GM18498 (cell line): Measurements from ENCODE around the gene CNPY1.
A peak's percentile ranks its signal among the peaks of the same experiment; 100 is the strongest.
"Not testable (repeated sequence)": the region's sequence is repeated elsewhere in the genome, so short reads cannot be mapped to it uniquely, and the experiment has no call there.

Experiments
- ATAC-seq: cut with Tn5 transposase; IDR thresholded peaks from one replicate; pipeline ENCODE4 v1.9.1; 2021; ENCODE audit warnings: mild to moderate bottlenecking, moderate library complexity; ENCODE audit not compliant: unreplicated experiment

Gene CNPY1

GRCh38 chr7:155546449-155546848 is at the start of gene CNPY1:
Gene CNPY1, minus strand, starts transcription at chr7:155546559. Its CDS starts 630 bp downstream, at chr7:155545929.
- not testable (repeated sequence) for ATAC-seq

GRCh38 chr7:155594961-155595366 is 48.6 kb upstream of the CNPY1 start:
- no peak for ATAC-seq

- ATAC-seq = no peak
Measured at GRCh38 chr7:155594163-155594732, 47.9 kb upstream of the CNPY1 start.

GRCh38 chr7:155593461-155594162 is 47.3 kb upstream of the CNPY1 start:
- no peak for ATAC-seq

GRCh38 chr7:155591055-155591775 is 44.9 kb upstream of the CNPY1 start:
- ATAC-seq = no peak

- peak; percentile 77 for ATAC-seq
Measured at GRCh38 chr7:155590215-155591018, 44.1 kb upstream of the CNPY1 start.

GRCh38 chr7:155589001-155589980 is 42.9 kb upstream of the CNPY1 start:
- no peak for ATAC-seq

GRCh38 chr7:155588468-155588998 is 42.2 kb upstream of the CNPY1 start:
- no peak for ATAC-seq

- no peak for ATAC-seq
Measured at GRCh38 chr7:155587486-155587885, 41.1 kb upstream of the CNPY1 start.

- no peak for ATAC-seq
Measured at GRCh38 chr7:155586843-155587440, 40.6 kb upstream of the CNPY1 start.

- no peak for ATAC-seq
Measured at GRCh38 chr7:155585951-155586350, 39.6 kb upstream of the CNPY1 start.

GRCh38 chr7:155585532-155585895 is 39.2 kb upstream of the CNPY1 start:
- no peak for ATAC-seq

GRCh38 chr7:155584763-155585531 is 38.6 kb upstream of the CNPY1 start:
- no peak for ATAC-seq

- no peak for ATAC-seq
Measured at GRCh38 chr7:155584261-155584660, 37.9 kb upstream of the CNPY1 start.

GRCh38 chr7:155583636-155584035 is 37.3 kb upstream of the CNPY1 start:
- no peak for ATAC-seq

- no peak for ATAC-seq
Measured at GRCh38 chr7:155581954-155582353, 35.6 kb upstream of the CNPY1 start.

- no peak for ATAC-seq
Measured at GRCh38 chr7:155581107-155581830, 34.9 kb upstream of the CNPY1 start.

GRCh38 chr7:155580367-155580766 is 34.0 kb upstream of the CNPY1 start:
- no peak for ATAC-seq
